IMR-90 (cell line): ENCODE measurements around the gene TMPRSS12. TPM values are rescaled to one million over a fixed set of nuclear protein-coding genes. Genes with fewer than 3 reads are reported as not detected.

Source experiments
- ATAC-seq: fragments of 200-7000 bp; cut with Tn5 transposase; 2 replicates; pipeline ENCODE4 v1.9.1; 2020; ENCODE audit warnings: low read depth, mild to moderate bottlenecking, moderate library complexity
- BruUV-seq: library from RNA; stranded (reverse); fragments of 400-500 nt; replicated peaks from 2 replicates; lab custom pipeline; 2021; lab: Mats Ljungman, UMichigan
- CTCF ChIA-PET: fragments of 300-600 bp; formaldehyde crosslinking; extraction: SDS; loops from one replicate; lab custom pipeline; 2021; ENCODE audit warnings: antibody characterized with exemption; lab: Yijun Ruan, JAX
- POLR2A ChIA-PET: fragments of 300-600 bp; sonication (Branson Sonifier 250); formaldehyde crosslinking; loops from one replicate; lab custom pipeline; 2022; ENCODE audit warnings: antibody characterized with exemption; ENCODE audit not compliant: unreplicated experiment; lab: Charles Lee
- DNase-seq: peaks from one replicate; pipeline ENCODE4 v3.0.0; 2013
- H2AFZ ChIP-seq: replicated peaks from 2 replicates; pipeline ENCODE3; 2013; ENCODE audit warnings: low read length, mild to moderate bottlenecking; ENCODE audit not compliant: poor library complexity
- H2AK5ac ChIP-seq: 2 replicates; pipeline ENCODE4 v1.6.1; 2013; ENCODE audit warnings: low read depth, low read length, inconsistent platforms
- H2AK9ac ChIP-seq: replicated peaks from 2 replicates; pipeline ENCODE3; 2013; ENCODE audit warnings: mild to moderate bottlenecking, low read depth, low read length, moderate library complexity; ENCODE audit not compliant: poor library complexity
- H2BK120ac ChIP-seq: 2 replicates; pipeline ENCODE4 v1.6.1; 2013; ENCODE audit warnings: low read depth, low read length, inconsistent platforms
- H2BK15ac ChIP-seq: 3 replicates; pipeline ENCODE4 v1.6.1; 2013; ENCODE audit warnings: low read depth, low read length, inconsistent platforms
- H2BK20ac ChIP-seq: 2 replicates; pipeline ENCODE4 v1.6.1; 2013; ENCODE audit warnings: low read depth, mild to moderate bottlenecking, inconsistent platforms, low read length, moderate library complexity
- H2BK5ac ChIP-seq: 2 replicates; pipeline ENCODE4 v1.6.1; 2013; ENCODE audit warnings: mild to moderate bottlenecking, low read depth, low read length, inconsistent platforms; ENCODE audit not compliant: poor library complexity, severe bottlenecking
- H3K14ac ChIP-seq: replicated peaks from 2 replicates; pipeline ENCODE4 v1.6.1; 2013; ENCODE audit warnings: low read depth, low read length, inconsistent platforms
- H3K18ac ChIP-seq: 2 replicates; pipeline ENCODE4 v1.6.1; 2013; ENCODE audit warnings: low read depth, low read length, control low read depth
- H3K23ac ChIP-seq: 2 replicates; pipeline ENCODE4 v1.6.1; 2013; ENCODE audit warnings: low read depth, low read length, inconsistent platforms
- H3K27ac ChIP-seq: 2 replicates; pipeline ENCODE4 v1.5.1; 2013; ENCODE audit warnings: mild to moderate bottlenecking, control low read depth, low read length; ENCODE audit not compliant: insufficient read depth
- H3K27me3 ChIP-seq: 2 replicates; pipeline ENCODE4 v1.6.1; 2013; ENCODE audit warnings: low read length; ENCODE audit not compliant: control insufficient read depth, insufficient read depth
- H3K36me3 ChIP-seq: 2 replicates; pipeline ENCODE4 v1.6.1; 2013; ENCODE audit warnings: low read length, mixed read lengths; ENCODE audit not compliant: control insufficient read depth, insufficient read depth
- H3K4ac ChIP-seq: 2 replicates; pipeline ENCODE4 v1.6.1; 2013; ENCODE audit warnings: low read depth, low read length, inconsistent platforms
- H3K4me1 ChIP-seq: 2 replicates; pipeline ENCODE4 v1.6.1; 2013; ENCODE audit warnings: low read length, mixed read lengths; ENCODE audit not compliant: control insufficient read depth, insufficient read depth
- H3K4me2 ChIP-seq: 2 replicates; pipeline ENCODE4 v1.6.1; 2013; ENCODE audit warnings: low read depth, mild to moderate bottlenecking, control low read depth, low read length, moderate library complexity
- H3K4me3 ChIP-seq: 2 replicates; pipeline ENCODE4 v1.5.1; 2013; ENCODE audit warnings: low read depth, mild to moderate bottlenecking, control low read depth, low read length, moderate library complexity; ENCODE audit not compliant: insufficient read depth
- H3K56ac ChIP-seq: 2 replicates; pipeline ENCODE4 v1.6.1; 2013; ENCODE audit warnings: low read length, inconsistent platforms; ENCODE audit not compliant: insufficient read depth; ENCODE audit errors: extremely low read depth
- H3K79me1 ChIP-seq, 2 experiments: 2 replicates each; pipeline ENCODE4 v1.6.1; 2013; ENCODE audit warnings: low read length in 2 of 2, inconsistent platforms in 1 of 2, low read depth in 1 of 2
- H3K9ac ChIP-seq: 2 replicates; pipeline ENCODE4 v1.6.1; 2013; ENCODE audit warnings: low read depth, low read length, control low read depth
- H3K9me1 ChIP-seq: 2 replicates; pipeline ENCODE4 v1.6.1; 2013; ENCODE audit warnings: low read length, inconsistent platforms; ENCODE audit not compliant: insufficient read depth
- H3K9me3 ChIP-seq: 2 replicates; pipeline ENCODE4 v1.6.1; 2013; ENCODE audit warnings: low read length; ENCODE audit not compliant: control insufficient read depth, insufficient read depth
- H4K20me1 ChIP-seq: 2 replicates; pipeline ENCODE4 v1.6.1; 2013; ENCODE audit warnings: low read length, inconsistent platforms; ENCODE audit not compliant: insufficient read depth
- H4K5ac ChIP-seq: 2 replicates; pipeline ENCODE4 v1.6.1; 2013; ENCODE audit warnings: mild to moderate bottlenecking, low read depth, low read length, control low read depth
- H4K8ac ChIP-seq, 2 experiments: 2 replicates each; pipeline ENCODE4 v1.6.1; 2013; ENCODE audit warnings: low read depth in 2 of 2, low read length in 2 of 2, control low read depth in 1 of 2, inconsistent platforms in 1 of 2
- H4K91ac ChIP-seq: 2 replicates; pipeline ENCODE4 v1.6.1; 2013; ENCODE audit warnings: low read depth, low read length, inconsistent platforms; ENCODE audit not compliant: insufficient read depth
- BHLHE40 ChIP-seq: fragments of 150-350 bp; IDR thresholded peaks from 2 replicates; pipeline ENCODE4 v1.6.1; 2016; ENCODE audit warnings: mild to moderate bottlenecking, low read depth, low read length
- CEBPB ChIP-seq: IDR thresholded peaks from 2 replicates; pipeline ENCODE4 v1.6.1; 2012; ENCODE audit warnings: low read depth, low read length, improper control_type of control experiment
- CHD1 ChIP-seq: IDR thresholded peaks from 2 replicates; pipeline ENCODE4 v1.6.1; 2012; ENCODE audit warnings: low read depth, low read length, improper control_type of control experiment
- FOS ChIP-seq: fragments of 150-350 bp; IDR thresholded peaks from 2 replicates; pipeline ENCODE4 v1.6.1; 2016; ENCODE audit warnings: low read depth, low read length
- MAFK ChIP-seq: IDR thresholded peaks from 2 replicates; pipeline ENCODE4 v1.6.1; 2012; ENCODE audit warnings: low read depth, low read length, improper control_type of control experiment
- MAZ ChIP-seq: IDR thresholded peaks from 2 replicates; pipeline ENCODE4 v1.6.1; 2012; ENCODE audit warnings: low read depth, mild to moderate bottlenecking, low read length, improper control_type of control experiment, moderate library complexity, borderline replicate concordance
- POLR2A ChIP-seq: IDR thresholded peaks from 2 replicates; pipeline ENCODE4 v1.6.1; 2012; ENCODE audit warnings: mild to moderate bottlenecking, low read depth, low read length
- RAD21 ChIP-seq: IDR thresholded peaks from 2 replicates; pipeline ENCODE4 v1.6.1; 2012; ENCODE audit warnings: low read length, improper control_type of control experiment
- RCOR1 ChIP-seq: IDR thresholded peaks from 2 replicates; pipeline ENCODE4 v1.6.1; 2012; ENCODE audit warnings: mild to moderate bottlenecking, low read length, improper control_type of control experiment; ENCODE audit not compliant: insufficient replicate concordance
- SMC3 ChIP-seq: fragments of 150-350 bp; IDR thresholded peaks from 2 replicates; pipeline ENCODE4 v1.6.1; 2016; ENCODE audit warnings: low read depth, mild to moderate bottlenecking, antibody characterized with exemption, low read length, moderate library complexity
- WGBS, 2 experiments: methylation state at CpG; one replicate each; pipeline versions ENCODE4 v1.1.5 to v1.1.7; 2013; ENCODE audit warnings: missing lambda C conversion rate in 2 of 2; ENCODE audit not compliant: insufficient read length in 1 of 2; ENCODE audit errors: extremely low coverage in 2 of 2; 5-methylcytosine and 5-hydroxymethylcytosine counted together
- dilution Hi-C: fragments of 300-500 bp; cut with HindIII; formaldehyde crosslinking; loops from one replicate; pipeline ENCODE4 v1.14.3; 2018; ENCODE audit warnings: low sequenced_read_pairs; ENCODE audit not compliant: unreplicated experiment
- in situ Hi-C: fragments of 300-500 bp; cut with MboI; formaldehyde crosslinking; loops from 3 replicates; pipeline ENCODE4 v1.14.3; 2019; ENCODE audit warnings: low sequenced_read_pairs, inconsistent platforms, mixed read lengths
- intact Hi-C: fragments of 100-400 bp; cut with micrococcal nuclease; formaldehyde crosslinking; loops from 2 replicates; pipeline ENCODE4 v1.10.0; 2022
- polyA plus RNA-seq, 3 experiments: library from polyadenylated mRNA; depleted of rRNA; stranded (reverse); fragments of >200 nt; gene quantifications; 2 replicates each; pipeline ENCODE4 v1.2.3, GENCODE V29; 2012; ENCODE audit warnings: low replicate concordance in 1 of 3
- total RNA-seq: library from RNA; depleted of rRNA; stranded (reverse); fragments of >200 nt; gene quantifications from 2 replicates; pipeline ENCODE4 v1.2.3, GENCODE V29; 2012
- TF ChIP-seq, protein P1 (sequence below): fragments of 150-350 bp; IDR thresholded peaks from 2 replicates; pipeline ENCODE4 v1.6.1; 2016; ENCODE audit warnings: low read depth, mild to moderate bottlenecking, low read length, moderate library complexity, borderline replicate concordance
- TF ChIP-seq, protein P2 (sequence below): fragments of 150-350 bp; IDR thresholded peaks from 2 replicates; pipeline ENCODE4 v1.6.1; 2017; ENCODE audit warnings: mild to moderate bottlenecking, antibody characterized with exemption, low read length, low read depth

TMPRSS12 gene
- total and polyA plus RNA-seq, 2 of the 4 experiments (the other 2 are of a cell fraction): not detected

DNA sequence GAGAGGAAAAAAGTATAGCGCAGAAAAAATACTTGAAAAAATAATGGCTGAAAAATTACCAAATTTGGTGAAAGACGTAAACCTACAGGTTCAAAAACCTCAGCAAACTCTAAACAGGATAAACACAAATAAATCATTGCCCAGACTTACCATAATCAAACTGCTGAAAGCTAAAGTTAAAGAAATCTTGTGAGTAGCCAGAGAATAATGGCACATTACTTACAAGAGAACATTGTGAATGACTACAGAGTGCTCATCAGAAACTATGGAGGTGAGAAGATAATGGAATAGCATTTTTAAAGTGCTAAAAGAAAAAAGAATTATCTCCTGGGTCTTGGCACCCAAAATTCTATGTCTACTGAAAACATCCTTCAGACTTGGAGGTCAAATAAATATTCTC, 42.8 kb upstream of the TMPRSS12 start:
- H2AK5ac ChIP-seq: no peak overlapping the region
- H4K8ac ChIP-seq: no peak overlapping the region
- H3K36me3 ChIP-seq: peaks cover 17% of the 10 kb centered on the region
- H2BK20ac ChIP-seq: no peak overlapping the region
- DNase-seq (no peak), ATAC-seq (no peak)
- intact Hi-C loops (no loop called here), in situ Hi-C loops (no loop called here), dilution Hi-C loops (no loop called here)
- no peaks in the 10 kb centered on the region for H3K4me1 ChIP-seq
- H4K20me1 ChIP-seq: no peaks in the 10 kb centered on the region
- no peak overlapping the region for H2BK120ac ChIP-seq
- no peak overlapping the region for H3K14ac ChIP-seq
- CTCF ChIA-PET: no interaction called here
- peaks cover 14 to 16% of the 10 kb centered on the region in 2 experiments; a peak in 2 of 4 replicates for H3K79me1 ChIP-seq
- no peak overlapping the region for H3K9ac ChIP-seq
- no peaks in the 10 kb centered on the region for H3K27me3 ChIP-seq
- H2BK15ac ChIP-seq: no peak overlapping the region
- no peak overlapping the region for H3K56ac ChIP-seq
- no peak overlapping the region for H3K18ac ChIP-seq
- H3K4me2 ChIP-seq: no peak overlapping the region
- no peak overlapping the region for H3K27ac ChIP-seq
- H3K9me3 ChIP-seq: peaks cover 13% of the 10 kb centered on the region
- no CpG with 5 or more reads among the region's 2 CpGs for WGBS, 2 experiments
- POLR2A ChIA-PET: no interaction called here
- H3K9me1 ChIP-seq: no peaks in the 10 kb centered on the region
- no peak overlapping the region for H3K23ac ChIP-seq
- BruUV-seq: no TSS peak
- H4K5ac ChIP-seq: no peak overlapping the region
- no peak overlapping the region for H3K4ac ChIP-seq
- no peak overlapping the region for H2BK5ac ChIP-seq
- H2AFZ ChIP-seq: no peak overlapping the region
- no peak overlapping the region for H2AK9ac ChIP-seq
- no peak overlapping the region for H4K91ac ChIP-seq
- H3K4me3 ChIP-seq: no peak overlapping the region
- TF ChIP-seq, protein P1, sequence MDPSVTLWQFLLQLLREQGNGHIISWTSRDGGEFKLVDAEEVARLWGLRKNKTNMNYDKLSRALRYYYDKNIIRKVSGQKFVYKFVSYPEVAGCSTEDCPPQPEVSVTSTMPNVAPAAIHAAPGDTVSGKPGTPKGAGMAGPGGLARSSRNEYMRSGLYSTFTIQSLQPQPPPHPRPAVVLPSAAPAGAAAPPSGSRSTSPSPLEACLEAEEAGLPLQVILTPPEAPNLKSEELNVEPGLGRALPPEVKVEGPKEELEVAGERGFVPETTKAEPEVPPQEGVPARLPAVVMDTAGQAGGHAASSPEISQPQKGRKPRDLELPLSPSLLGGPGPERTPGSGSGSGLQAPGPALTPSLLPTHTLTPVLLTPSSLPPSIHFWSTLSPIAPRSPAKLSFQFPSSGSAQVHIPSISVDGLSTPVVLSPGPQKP: no peak
- TF ChIP-seq MAZ: no peak
- no peak for TF ChIP-seq POLR2A
- no peak for TF ChIP-seq RCOR1
- TF ChIP-seq, protein P2, sequence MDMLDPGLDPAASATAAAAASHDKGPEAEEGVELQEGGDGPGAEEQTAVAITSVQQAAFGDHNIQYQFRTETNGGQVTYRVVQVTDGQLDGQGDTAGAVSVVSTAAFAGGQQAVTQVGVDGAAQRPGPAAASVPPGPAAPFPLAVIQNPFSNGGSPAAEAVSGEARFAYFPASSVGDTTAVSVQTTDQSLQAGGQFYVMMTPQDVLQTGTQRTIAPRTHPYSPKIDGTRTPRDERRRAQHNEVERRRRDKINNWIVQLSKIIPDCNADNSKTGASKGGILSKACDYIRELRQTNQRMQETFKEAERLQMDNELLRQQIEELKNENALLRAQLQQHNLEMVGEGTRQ: no peak
- no peak for TF ChIP-seq FOS
- no peak for TF ChIP-seq RAD21
- no peak for TF ChIP-seq CHD1
- TF ChIP-seq BHLHE40: no peak
- TF ChIP-seq SMC3: no peak
- no peak for TF ChIP-seq CEBPB
- no peak for TF ChIP-seq MAFK
